Left hindlimb (tissue), 1 donor: Measurements from ENCODE around the gene FAM163A.
A peak's percentile ranks its signal among the peaks of the same experiment; 100 is the strongest.
"Not testable (repeated sequence)": the region's sequence is repeated elsewhere in the genome, so short reads cannot be mapped to it uniquely, and the experiment has no call there.

Source experiments
- DNase-seq: peaks from one replicate; pipeline ENCODE4 v3.0.0-alpha.2; 2018

Gene FAM163A

DNA sequence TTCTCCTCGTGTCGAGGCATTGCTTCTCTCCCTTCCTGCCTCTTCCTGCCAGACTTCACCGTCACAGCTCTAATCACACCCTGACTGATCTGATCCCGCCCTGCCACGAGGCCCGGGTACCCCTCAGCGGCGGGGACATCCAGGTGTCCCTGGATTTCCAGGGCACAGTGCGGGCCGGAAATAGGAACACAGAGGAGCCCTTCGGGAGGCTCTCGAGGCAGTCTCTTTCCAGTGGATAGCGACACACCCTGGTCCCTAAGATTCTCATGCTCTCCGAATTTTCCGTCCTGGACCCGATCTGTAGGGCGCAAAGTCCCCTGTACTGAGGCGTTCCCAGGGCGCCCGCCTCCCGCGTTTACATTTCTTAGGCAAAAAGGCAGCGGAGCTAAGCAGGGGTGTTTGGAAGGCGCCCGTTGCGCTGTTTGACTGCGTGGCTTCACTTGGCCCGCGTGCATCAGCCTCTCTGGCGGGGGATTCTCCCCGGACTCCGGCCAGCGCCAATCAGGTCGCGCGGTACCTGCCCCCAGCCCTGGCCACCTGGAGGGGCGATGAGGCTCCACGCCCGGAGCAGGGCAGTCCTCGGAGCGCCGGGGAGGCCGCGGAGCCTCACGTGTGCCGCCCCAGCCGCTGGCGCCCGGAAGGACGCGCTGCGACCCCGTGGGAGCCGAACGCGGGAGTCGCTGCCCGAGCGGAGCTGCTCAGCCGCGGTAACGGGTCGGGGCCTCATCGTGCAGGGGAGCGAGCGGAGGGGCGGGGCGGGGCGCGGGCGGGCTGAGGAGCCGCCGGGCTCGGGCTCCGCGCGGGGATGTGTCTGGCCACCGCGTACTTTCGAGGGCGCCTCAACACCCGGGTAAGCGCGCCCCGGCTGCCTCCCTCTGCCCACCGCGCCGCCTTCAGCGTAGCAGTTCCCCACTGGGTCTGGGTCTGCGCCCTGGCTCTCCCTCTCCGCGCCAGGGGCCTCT is at the start of gene FAM163A:
Gene FAM163A (plus strand): TSS at position 575 of the 962 bp plus-strand sequence. CDS start 69,807 bp downstream, outside the sequence.
- DNase-seq = peak; percentile 41

DNA sequence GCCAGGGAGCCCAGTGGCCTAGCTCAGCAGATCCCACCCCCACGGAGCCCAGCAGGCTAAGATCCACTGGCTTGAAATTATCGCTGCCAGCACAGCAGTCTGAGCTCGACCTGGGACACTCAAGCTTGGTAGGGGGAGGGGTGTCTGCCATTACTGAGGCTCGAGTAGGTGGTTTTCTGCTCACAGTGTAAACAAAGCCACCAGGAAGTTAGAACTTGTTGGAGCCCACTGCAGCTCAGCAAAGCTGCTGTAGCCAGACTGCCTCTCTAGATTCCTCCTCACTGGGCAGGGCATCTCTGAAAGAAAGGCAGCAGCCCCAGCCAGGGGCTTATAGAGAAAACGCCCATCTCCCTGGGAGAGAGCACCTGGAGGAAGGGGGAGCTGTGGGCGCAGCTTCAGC is 48.6 kb upstream of the FAM163A start:
- not testable (repeated sequence) for DNase-seq

DNA sequence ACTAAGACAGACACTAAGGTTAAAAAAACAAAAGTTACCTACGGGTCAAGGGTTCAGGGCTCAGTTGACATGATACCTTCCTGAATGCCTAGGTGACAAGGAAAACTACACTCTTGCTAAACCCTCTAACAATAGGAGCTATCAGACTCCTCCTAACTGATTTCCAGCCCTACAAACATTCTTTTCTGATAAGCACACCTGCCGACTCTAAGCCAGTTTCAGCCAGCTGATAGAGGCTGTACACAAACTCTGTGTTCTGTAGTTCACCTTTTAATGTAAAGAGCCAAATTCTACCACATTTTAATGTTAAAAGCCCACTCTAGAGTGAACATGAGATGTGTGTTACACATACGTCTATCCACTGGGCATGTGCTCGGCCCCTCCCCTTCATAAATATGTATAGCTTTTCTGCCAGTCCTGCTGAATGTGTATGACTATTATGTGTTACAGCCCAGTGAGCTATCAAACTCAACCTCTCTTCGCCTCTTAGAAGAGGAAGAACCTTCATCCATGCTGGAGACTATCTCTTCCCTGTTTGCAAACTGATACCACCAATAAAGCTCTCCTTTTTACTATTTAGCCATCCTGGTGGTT is 40.0 kb upstream of the FAM163A start:
- no peak for DNase-seq

DNA sequence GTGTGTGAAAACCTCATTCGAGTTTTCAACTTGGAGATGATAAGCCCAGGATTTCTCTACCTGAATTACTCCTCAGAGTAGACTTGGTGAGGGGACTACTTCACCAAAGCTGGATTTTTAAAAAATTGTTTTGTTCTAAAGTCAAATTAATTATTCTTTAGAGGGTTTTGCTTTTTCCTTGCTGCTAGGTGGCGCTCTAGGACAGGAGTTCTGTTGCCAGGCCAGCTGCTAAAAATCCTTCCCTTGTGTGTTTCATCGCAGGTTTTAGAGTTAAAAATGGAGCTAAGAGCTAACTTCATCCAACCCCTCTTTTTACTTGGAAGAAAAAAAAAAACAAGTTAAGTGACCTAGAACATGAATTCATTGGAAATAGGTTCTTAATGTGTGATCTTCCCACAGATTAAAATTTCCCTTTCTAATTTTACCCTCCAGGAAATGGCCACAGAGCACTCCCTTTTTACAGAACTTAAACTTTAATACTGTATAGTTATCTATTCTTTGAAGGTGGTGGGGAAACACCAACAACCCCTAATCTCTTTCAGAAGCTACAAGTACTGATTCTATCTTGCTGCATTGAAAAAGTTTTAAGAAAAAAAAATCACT is 36.7 kb upstream of the FAM163A start:
- DNase-seq = peak; percentile 61

DNA sequence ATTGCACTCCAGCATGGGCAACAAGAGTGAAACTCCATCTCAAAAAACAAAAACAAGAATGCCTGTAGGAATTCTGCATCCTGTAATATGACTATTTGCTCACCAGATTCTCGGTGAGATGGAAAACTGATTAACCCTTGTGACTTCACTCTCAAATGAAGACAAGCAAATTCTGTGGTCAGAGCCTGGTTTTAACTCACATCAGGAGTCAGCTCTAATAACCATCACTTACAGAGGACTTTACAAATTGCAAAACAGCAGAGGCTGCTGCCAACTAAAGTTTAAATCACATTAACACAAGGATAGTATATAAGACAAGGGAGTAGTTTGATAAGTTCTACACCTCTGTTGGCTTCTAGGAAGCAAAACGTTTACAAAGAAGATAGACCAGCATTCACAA is 35.7 kb upstream of the FAM163A start:
- no peak for DNase-seq

DNA sequence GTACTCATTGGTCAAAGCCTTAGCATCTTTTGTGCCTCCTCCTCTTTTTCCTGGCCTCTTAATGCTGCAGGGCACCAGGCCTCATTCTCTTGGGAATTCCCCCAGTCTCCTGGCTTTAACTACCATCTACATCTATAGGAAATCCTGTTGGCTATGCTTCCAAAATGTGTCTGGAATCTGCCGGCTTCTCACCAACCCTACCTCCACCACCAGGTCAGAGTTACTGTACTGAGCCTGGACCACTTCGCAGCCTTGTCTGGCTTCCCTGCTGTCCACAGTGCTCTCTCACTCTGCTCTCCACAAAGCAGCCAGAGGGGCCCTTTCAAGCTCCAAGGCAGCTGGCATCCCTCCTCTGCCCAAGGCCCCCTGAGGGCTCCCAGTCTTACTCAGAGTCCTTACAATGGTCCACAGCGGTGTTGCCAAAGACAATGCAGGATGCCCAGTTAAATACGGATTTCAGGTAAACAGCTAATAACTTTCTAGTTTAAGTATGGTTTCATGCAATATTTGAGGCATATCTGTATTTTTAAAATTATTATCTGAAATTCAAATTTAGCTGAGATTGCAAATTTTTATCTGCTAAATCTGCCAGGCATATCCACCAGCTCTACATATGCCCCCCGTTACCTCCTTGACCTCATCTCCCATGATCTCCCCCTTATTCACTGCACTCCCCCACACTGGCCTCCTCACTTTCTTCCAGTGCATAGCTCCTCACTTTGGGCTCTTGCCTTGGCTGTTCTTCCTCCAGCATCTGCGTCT is 34.5 kb upstream of the FAM163A start:
- DNase-seq = no peak

DNA sequence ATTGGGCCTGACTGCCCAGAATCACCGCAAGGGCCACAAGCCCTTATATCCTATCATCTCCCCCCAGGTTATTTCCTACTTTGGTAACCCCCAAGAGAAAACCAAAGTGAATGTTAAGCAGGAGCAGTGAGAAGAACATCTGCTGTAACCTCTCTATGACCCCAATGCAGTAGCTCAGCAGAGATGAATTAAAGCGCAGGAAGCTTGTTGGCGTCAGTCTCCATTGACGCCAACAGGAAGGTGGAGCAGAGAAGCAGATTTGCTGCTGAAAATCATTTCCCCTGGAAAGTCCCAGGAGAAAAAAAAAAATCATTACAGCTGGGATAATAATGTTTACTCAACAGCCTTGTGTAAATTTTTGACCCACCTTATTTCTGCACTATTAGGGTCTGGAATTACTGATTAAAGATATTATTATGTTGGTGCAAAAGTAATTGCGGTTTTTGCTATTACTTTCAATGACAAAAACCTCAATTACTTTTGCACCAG is 33.2 kb upstream of the FAM163A start:
- peak; percentile 60 for DNase-seq

DNA sequence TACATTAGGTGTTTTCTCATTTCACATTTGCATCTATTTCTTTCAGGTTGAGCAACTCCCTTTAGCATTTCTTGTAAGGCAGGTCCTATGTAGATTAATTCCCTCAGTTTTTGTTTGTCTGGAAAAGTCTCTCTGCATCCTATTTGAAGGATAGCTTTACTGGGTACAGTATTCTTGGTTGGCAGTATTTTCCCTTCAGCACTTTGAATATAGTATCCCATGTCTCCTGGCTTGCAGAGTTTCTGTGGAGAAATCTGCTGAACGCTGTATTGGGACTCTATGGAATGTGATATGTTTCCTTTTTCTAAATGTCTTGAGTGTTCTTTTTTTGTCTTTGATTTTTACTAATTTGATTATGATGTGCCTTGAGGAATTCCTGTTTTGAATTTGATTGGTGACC is 28.9 kb upstream of the FAM163A start:
- no peak for DNase-seq

DNA sequence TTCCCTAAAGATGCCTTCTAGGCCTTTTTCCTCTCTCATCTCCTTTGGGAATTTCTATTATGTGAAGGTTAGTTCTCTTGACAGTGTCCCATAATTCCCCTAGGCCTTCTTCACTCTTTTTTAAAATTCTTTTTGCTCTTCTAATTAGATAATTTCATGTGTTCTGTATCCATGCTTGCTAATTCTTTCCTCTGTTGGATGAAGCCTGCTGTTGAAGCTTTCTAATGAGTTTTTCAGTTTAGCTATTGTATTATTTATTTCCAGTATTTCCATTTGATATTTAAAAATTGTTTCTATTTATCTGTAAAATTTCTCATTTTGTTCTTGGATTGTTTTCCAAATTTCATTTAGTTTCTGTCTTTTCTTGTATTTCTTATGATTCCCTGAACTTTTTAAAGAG is 28.5 kb upstream of the FAM163A start:
- no peak for DNase-seq

DNA sequence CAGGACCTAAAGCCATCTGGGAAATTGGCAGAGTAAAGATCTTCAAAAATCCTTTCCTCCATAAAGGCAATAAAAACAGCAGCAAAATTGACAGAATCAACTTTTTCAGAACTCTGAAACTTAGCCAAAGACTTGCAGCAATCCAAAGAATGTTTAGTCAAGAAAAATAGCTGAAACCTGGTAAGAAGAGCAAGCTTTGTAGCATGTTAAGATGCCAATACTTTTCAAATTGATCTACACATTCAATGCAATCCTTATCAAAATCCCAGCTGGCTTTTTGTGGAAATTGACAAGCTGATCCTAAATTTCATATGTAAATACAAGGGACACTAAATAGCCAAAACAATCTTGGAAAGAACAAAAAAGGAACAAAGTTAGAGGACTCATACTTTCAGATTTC is 23.8 kb upstream of the FAM163A start:
- no peak for DNase-seq

DNA sequence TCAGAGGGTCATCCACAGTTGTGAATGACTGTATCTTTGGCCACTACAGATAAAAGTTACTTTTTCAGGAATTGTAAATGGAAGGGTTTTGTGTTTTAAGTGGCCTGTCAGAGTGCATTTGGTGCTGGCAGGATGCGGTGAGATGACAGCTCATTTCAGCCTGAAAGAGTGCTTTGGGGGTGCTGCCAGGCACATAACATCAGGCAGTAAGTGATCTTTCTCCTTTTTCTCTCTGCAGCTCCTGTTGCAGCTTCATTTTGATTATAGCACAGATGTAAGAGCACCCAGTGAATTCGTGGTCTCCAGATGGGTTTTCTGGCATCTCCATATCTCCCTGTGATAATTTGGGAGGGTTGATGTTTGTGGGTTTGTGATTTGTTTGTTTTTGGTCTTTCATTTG is 14.8 kb upstream of the FAM163A start:
- no peak for DNase-seq

DNA sequence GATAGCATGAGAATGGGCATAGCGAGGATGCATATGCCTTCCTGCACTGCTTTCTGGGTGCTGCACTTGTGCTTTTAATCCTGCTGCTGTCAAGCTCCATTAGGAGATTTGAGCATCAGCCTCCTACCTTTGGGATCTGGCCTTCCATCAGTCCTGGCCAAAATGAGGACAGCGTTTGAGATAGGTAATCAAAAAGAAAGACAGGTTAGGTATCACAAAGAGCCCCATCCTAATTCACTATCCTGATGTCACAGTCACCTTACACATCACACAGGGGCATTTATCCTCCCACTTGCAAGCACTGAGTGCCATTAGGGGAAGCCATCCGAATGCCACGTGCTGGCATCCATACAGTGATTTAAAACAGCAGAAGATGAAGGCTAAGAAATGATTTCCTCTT is 13.2 kb upstream of the FAM163A start:
- DNase-seq = no peak

DNA sequence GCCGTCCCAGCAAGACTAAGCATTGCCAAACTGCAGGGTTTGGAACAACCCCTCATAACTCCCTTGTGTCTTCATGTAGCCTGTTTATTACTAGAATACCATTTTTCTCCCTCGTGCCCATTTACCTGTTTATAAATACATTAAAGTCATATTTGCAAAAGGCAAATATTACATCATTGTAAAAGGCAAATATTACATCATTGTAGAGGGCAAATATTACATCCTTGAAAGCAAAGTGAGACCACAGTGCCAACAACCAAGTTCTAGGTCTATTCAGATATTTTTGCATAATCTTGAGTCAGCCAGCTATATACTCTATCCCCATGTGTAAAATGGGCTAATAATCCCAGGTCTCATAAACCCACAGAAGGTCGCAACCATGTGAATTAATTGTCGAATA is 11.4 kb upstream of the FAM163A start:
- no peak for DNase-seq

DNA sequence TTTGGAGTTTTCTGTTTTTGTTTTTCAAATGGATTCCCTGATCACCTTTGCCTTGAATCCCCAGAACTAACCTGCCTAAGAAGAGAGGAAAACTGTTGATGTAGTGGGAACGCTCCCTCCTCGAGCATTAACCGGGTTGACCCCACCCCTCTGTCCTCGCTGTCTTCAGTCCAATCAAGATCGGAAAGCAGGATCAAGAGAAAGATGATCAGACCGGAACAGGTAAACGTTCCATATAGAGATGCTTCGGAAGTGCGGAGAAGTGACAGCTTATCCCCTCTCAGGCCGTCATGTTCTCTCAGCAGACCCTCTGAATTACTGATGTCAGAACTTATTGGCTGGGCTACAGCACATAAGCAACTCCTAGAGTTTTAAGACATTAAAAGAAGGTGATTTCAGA is 800 bp upstream of the FAM163A start:
- no peak for DNase-seq

DNA sequence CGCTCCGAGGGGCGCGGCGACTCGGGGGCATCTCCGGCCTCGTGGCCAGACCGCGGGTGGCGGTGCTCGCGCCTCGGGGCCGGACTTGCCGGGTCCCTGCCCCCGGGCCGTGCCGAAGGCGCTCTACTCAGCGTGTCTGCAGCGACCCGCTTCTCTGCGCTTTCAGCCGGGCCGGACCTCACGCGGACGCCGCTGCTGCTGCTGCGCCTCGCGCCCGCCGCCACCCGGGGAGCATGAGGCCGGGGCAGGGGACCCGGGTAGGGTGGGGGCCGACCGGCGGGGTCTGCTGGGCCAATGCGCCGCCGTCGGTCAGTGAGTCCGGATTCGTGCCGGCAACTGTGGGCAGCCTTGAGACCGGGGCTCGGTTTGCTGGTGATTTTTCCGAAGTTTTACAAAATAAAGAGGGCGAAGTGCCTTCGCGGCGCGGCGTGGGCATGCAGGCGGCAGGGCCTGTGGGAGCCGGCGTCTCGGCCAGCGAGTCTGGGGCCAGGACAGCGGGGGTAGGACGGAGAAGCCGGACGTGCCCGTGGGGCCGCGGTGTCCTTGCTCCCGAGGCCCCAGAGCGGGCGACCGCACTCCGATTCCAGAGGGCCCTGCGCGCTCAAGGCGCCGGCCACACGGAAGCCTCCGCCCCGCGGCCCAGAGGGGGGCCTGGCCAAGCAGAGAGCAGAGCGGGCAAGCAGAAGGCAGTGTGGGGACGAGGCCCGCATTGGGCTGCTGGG is 749 bp downstream of the FAM163A start:
- peak; percentile 35 for DNase-seq

DNA sequence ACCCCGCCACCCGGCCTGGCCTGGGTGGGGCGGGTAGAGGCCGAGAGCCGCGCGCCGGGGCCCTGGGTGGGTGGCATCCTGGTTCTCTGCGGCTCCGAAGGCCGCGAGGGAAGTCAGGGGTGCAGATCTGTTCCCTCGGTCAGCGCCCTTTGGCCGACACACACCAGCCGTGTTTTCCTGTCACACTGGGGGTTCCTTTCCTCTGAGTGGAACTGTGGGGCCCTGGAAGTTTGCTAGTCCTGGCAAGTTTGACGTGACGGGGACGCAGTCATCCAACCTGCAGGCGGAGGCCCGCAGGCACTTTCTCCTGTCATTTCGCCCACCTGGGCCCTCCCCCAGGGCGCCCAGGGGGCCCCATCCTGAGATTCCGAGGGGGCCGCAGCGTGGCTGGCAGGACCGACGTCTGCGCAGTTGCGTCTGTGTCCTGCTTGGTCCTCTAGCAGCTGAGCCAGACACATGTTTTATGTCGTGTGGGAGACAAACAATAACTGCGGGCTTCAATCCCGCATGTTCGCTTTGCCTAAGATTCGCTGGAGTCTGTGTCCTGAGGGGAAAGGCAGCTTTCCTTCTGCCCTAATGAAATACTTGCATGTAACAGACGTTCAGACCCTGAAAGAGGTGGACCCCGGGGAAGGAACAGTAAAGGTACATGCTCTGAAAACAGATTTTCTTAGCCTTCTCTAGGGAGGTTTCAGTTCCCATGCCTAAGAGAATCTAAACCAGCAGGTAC is 1.5 kb downstream of the FAM163A start:
- DNase-seq = no peak

DNA sequence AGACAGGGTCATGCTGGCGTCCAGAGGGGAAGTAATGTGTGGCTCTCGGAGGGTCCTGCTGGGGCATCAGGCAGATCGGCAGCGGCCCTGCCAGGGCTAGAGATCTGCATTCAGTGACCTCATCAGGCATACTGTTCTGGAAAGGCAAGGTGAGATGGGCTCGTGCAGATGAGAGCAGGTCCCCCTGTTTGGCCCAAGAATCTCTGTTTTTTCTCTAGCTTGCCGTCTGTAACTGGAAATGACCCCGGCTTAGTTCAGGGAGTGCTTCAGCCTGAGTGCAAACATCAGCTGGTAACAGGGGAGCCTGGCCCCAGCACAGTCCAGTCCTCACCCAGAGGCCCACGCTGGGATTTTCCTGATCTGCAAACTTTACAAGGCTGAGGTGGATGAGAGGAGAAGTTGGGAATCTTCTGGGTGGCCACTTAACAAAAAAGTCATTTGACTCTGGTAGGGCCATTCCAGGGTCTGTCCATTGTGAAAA is 2.1 kb downstream of the FAM163A start:
- no peak for DNase-seq

DNA sequence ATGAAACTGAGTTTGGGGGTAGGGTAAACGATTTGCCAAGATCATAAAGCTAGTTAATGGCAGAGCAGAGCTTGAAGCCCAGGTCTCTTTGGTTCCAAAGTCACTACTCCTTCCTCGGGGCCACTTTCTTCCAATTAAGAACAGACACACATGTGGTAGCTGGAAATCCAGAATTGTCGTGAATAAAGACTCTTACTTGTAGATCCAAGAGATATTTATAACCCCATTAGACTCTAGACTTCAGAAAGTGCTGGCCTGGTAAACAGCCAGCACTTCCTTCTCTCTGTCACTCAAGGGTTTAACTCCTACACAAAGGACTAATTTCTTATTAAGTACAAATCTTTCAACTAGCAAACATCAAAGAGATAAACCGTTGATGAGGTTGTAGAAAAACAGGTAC is 2.7 kb downstream of the FAM163A start:
- no peak for DNase-seq

DNA sequence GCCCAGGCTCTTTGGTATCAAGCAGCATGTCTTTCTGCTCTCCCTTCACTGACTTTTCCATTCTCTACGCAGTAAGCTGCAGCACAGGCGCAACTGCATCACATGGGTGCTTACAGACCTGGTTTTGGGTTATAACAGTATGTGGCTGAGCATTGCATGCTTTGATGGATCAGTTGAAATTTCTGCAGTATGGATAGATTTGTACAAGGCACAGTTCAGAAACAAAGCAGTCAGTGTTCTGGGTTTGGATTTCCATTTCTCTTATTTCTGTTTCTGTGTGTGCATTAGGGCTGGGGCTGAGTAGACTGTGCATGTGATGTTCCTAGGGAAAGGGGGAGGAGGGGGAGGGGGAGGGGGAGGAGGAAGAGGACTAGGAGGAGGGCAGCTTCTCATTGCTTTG is 4.5 kb downstream of the FAM163A start:
- no peak for DNase-seq

DNA sequence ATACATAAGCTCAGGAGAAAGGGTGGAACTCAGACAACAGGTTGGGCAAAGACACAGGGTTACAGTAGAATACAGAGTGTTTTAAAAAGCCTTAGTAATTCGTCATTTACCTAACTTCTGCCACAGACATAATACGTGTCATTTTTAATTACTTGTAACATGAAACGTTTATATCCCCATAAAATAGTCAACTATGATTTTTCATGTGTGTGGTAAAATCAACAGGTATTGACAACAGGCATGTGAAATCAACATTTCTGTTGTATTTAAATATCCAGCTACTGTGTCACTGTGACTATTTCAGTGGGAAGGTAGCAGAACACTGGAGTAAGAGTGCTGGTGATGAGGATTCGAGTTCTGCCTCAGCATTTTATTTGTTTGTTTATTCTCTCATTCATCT is 5.7 kb downstream of the FAM163A start:
- no peak for DNase-seq

DNA sequence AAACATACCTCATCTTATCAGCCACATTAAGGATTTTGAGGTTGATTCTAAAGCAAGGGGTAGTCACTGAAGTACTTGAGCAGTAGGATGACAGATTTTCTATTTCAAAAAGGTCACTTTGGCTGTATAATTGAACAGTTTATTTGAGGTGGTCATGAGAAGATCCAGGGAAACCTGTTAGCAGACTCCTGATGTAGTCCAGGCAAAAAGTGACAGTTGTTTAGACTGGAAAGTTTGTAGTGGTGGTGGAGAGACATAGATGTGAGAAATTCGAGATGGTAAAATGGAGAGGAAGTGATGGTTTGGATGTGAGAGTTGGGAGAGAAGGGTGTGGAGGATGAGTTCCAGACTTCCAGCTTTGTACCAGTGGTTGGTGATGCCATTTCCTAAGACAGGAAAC is 7.5 kb downstream of the FAM163A start:
- DNase-seq = no peak
